A549 (cell line): Measurements from ENCODE around the gene FADS6. TPM values are rescaled to one million over a fixed set of nuclear protein-coding genes. Genes with fewer than 3 reads are reported as not detected.

Source experiments
- ATAC-seq, 2 experiments: fragments of 200-7000 bp in 1 of 2; fragments of >200 bp in 1 of 2; cut with Nextera tagmentation in 1 of 2; cut with Tn5 transposase in 1 of 2; 3 replicates each; pipeline versions ENCODE4 v1.8.0 to v1.9.1; 2018 to 2020; ENCODE audit warnings: mild to moderate bottlenecking in 1 of 2, moderate library complexity in 1 of 2
- CTCF ChIA-PET: fragments of 300-600 bp; sonication (Branson Sonifier 250); formaldehyde crosslinking; extraction: SDS; loops from one replicate; lab custom pipeline; 2021; ENCODE audit warnings: antibody characterized with exemption, inconsistent platforms; lab: Yijun Ruan, JAX
- POLR2A ChIA-PET: fragments of 350-600 bp; formaldehyde crosslinking; extraction: SDS; loops from one replicate; lab custom pipeline; 2021; ENCODE audit warnings: antibody characterized with exemption, inconsistent platforms; lab: Yijun Ruan, JAX
- DNase-seq, 2 experiments: peaks; one replicate each; pipeline versions ENCODE4 v3.0.0 to v3.0.0-alpha.2; 2011 to 2016; ENCODE audit warnings: low read depth in 1 of 2, low spot score in 1 of 2
- FAIRE-seq: peaks from 2 replicates; lab custom pipeline; 2011; peaks lifted over from hg19 to GRCh38; lab: Jason Lieb, UNC
- H3K27ac ChIP-seq, 2 experiments: fragments of >200 bp; sonication (Bioruptor Twin); formaldehyde crosslinking; 3 replicates each; pipeline ENCODE4 v1.5.1; 2016 to 2017
- H3K4me1 ChIP-seq: fragments of >200 bp; sonication (Bioruptor Twin); formaldehyde crosslinking; 3 replicates; pipeline ENCODE4 v1.6.1; 2016
- H3K4me2 ChIP-seq: fragments of >200 bp; sonication (Bioruptor Twin); formaldehyde crosslinking; 3 replicates; pipeline ENCODE4 v1.6.1; 2016
- H3K4me3 ChIP-seq: fragments of >200 bp; sonication (Bioruptor Twin); formaldehyde crosslinking; 3 replicates; pipeline ENCODE4 v1.5.1; 2016
- H3K9me3 ChIP-seq: fragments of >200 bp; sonication (Bioruptor Twin); formaldehyde crosslinking; 3 replicates; pipeline ENCODE4 v1.6.1; 2016
- CBX2 ChIP-seq: fragments of 200-600 bp; sonication (generic); IDR thresholded peaks from 2 replicates; pipeline ENCODE4 v1.6.1; 2016; ENCODE audit warnings: low read depth, mild to moderate bottlenecking, borderline replicate concordance
- CHD2 ChIP-seq: fragments of 150-350 bp; IDR thresholded peaks from 2 replicates; pipeline ENCODE4 v1.6.1; 2014; ENCODE audit warnings: low read length; ENCODE audit not compliant: partially characterized antibody
- HOXA7 ChIP-seq: fragments of 250-450 bp; sonication (Bioruptor Pico); IDR thresholded peaks from 2 replicates; pipeline ENCODE4 v1.5.0; 2020; ENCODE audit warnings: mild to moderate bottlenecking, moderate library complexity
- JUN ChIP-seq, 2 experiments: fragments of >200 bp; sonication (Bioruptor Twin); formaldehyde crosslinking; IDR thresholded peaks; 2 replicates in 1 of 2; 3 replicates in 1 of 2; pipeline ENCODE4 v1.6.1; 2016 to 2017
- MAFK ChIP-seq: fragments of 450-650 bp; IDR thresholded peaks from 2 replicates; pipeline ENCODE4 v1.6.1; 2014; ENCODE audit not compliant: partially characterized antibody
- MAZ ChIP-seq: fragments of 150-350 bp; IDR thresholded peaks from 2 replicates; pipeline ENCODE4 v1.6.1; 2014; ENCODE audit warnings: antibody characterized with exemption, low read depth, low read length, borderline replicate concordance
- MYC ChIP-seq: IDR thresholded peaks from 2 replicates; pipeline ENCODE4 v1.6.1; 2012; ENCODE audit warnings: mild to moderate bottlenecking, inconsistent platforms, low read length, improper control_type of control experiment, borderline replicate concordance
- NPAS2 ChIP-seq: fragments of 250-450 bp; sonication (Bioruptor Pico); IDR thresholded peaks from 2 replicates; pipeline ENCODE4 v1.8.0; 2022; ENCODE audit warnings: mild to moderate bottlenecking, moderate library complexity, borderline replicate concordance
- PHF8 ChIP-seq: fragments of 200-600 bp; sonication (generic); IDR thresholded peaks from 2 replicates; pipeline ENCODE4 v1.6.1; 2016; ENCODE audit warnings: low read depth, mild to moderate bottlenecking, antibody characterized with exemption, moderate library complexity, borderline replicate concordance
- RAD21 ChIP-seq, 2 experiments: fragments of >200 bp in 1 of 2; sonication (Bioruptor Twin) in 1 of 2; formaldehyde crosslinking in 1 of 2; IDR thresholded peaks in 1 of 2; conservative IDR thresholded peaks in 1 of 2; 2 replicates in 1 of 2; 3 replicates in 1 of 2; pipeline ENCODE4 v1.6.1; 2012 to 2018; ENCODE audit warnings: inconsistent platforms in 1 of 2
- RFX5 ChIP-seq: fragments of 450-650 bp; IDR thresholded peaks from 2 replicates; pipeline ENCODE4 v1.7.1; 2014; ENCODE audit warnings: antibody characterized with exemption, mild to moderate bottlenecking, moderate library complexity
- SMC3 ChIP-seq: fragments of >200 bp; sonication (Bioruptor Twin); formaldehyde crosslinking; IDR thresholded peaks from 3 replicates; pipeline ENCODE4 v1.6.1; 2018; ENCODE audit warnings: inconsistent platforms
- ZC3H11A ChIP-seq: fragments of 450-650 bp; IDR thresholded peaks from 2 replicates; pipeline ENCODE4 v1.6.1; 2014; ENCODE audit warnings: antibody characterized with exemption, mild to moderate bottlenecking
- ZFP36 ChIP-seq: fragments of 450-650 bp; IDR thresholded peaks from 2 replicates; pipeline ENCODE4 v1.6.1; 2014; ENCODE audit warnings: borderline replicate concordance; ENCODE audit not compliant: partially characterized antibody
- WGBS: methylation state at CpG from one replicate; pipeline ENCODE4 v1.1.6; 2017; ENCODE audit errors: missing lambda C conversion rate; 5-methylcytosine and 5-hydroxymethylcytosine counted together
- polyA plus RNA-seq, 4 experiments: library from polyadenylated mRNA; depleted of rRNA in 3 of 4; stranded (reverse); fragments of >200 nt; fragmentation: RNase III in 1 of 4; extraction: RNeasy Plus Mini Kit Qiagen cat#74134 plus additional on column Dnase treatment in 1 of 4; gene quantifications; 2 replicates in 3 of 4; 3 replicates in 1 of 4; pipeline ENCODE4 v1.2.3, GENCODE V29; 2011 to 2017
- TF ChIP-seq, protein P1 (sequence below): fragments of >200 bp; sonication (Bioruptor Twin); formaldehyde crosslinking; IDR thresholded peaks from 3 replicates; pipeline ENCODE4 v1.5.1; 2016
- TF ChIP-seq, protein P2 (sequence below): fragments of 250-450 bp; sonication (Bioruptor Pico); IDR thresholded peaks from 2 replicates; pipeline ENCODE4 v1.5.0; 2020; ENCODE audit warnings: low read depth, mild to moderate bottlenecking, moderate library complexity
- TF ChIP-seq, protein P3 (sequence below): IDR thresholded peaks from 2 replicates; pipeline ENCODE4 v1.6.1; 2012
- TF ChIP-seq, protein P4 (sequence below): IDR thresholded peaks from 2 replicates; pipeline ENCODE4 v1.6.1; 2012; ENCODE audit warnings: low read depth, borderline replicate concordance
- TF ChIP-seq, protein P5 (sequence below): fragments of >200 bp; sonication (Bioruptor Twin); formaldehyde crosslinking; IDR thresholded peaks from 2 replicates; pipeline ENCODE4 v1.6.1; 2016

FADS6 gene
- polyA plus RNA-seq, 2 of the 4 experiments (the other 2 are of a cell fraction) = 0.04 TPM; not detected in 1

DNA sequence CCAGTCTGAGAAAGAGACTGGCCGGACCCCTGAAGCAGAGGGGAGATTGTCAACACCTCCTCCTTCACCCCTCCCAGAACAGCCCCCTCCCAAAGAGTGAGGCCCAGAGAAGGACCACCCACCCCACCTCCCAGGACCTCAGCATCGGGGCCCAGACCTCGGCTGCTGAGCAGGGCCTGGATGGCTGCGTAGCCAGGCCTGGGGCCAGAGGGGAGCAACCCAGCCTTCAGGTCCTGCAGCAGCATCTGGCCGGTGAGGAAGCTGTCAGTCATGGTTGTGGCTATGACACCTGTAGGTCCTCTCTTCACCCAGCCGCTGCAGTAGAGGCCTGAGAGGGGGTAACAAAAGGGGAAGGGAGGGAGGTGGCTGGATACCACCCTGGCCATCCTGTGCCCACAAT, 30.5 kb downstream of the FADS6 start:
- no peak for TF ChIP-seq MAFK
- no peak for ATAC-seq
- peaks cover 40% of the 10 kb centered on the region for H3K4me1 ChIP-seq
- ChIA-PET CTCF (interaction anchor here (0.6 to 42.4 kb wide), 27 partner anchors 7 to 566 kb away, joined by 3 to 1302 read pairs (median 6); partner anchors contain the start of genes FDXR, GRIN2C, NAT9 and OTOP2), POLR2A (interaction anchor here (0.8 to 4.9 kb wide), 6 partner anchors 8 to 125 kb away, joined by 3 to 43 read pairs (median 6); partner anchors contain the start of genes FDXR and NAT9)
- no peak overlapping the region for H3K27ac ChIP-seq
- H3K4me3 ChIP-seq = no peak overlapping the region
- no peak for FAIRE-seq
- no peak for DNase-seq
- 72% methylated on average over 6 of the region's 6 CpGs for WGBS
- H3K4me2 ChIP-seq = 0 out of 3 replicates have a peak overlapping the region, but pooled peaks have one; percentile 2
- H3K9me3 ChIP-seq = peaks cover 5% of the 10 kb centered on the region; the same call in 2 of the 3 replicates

DNA sequence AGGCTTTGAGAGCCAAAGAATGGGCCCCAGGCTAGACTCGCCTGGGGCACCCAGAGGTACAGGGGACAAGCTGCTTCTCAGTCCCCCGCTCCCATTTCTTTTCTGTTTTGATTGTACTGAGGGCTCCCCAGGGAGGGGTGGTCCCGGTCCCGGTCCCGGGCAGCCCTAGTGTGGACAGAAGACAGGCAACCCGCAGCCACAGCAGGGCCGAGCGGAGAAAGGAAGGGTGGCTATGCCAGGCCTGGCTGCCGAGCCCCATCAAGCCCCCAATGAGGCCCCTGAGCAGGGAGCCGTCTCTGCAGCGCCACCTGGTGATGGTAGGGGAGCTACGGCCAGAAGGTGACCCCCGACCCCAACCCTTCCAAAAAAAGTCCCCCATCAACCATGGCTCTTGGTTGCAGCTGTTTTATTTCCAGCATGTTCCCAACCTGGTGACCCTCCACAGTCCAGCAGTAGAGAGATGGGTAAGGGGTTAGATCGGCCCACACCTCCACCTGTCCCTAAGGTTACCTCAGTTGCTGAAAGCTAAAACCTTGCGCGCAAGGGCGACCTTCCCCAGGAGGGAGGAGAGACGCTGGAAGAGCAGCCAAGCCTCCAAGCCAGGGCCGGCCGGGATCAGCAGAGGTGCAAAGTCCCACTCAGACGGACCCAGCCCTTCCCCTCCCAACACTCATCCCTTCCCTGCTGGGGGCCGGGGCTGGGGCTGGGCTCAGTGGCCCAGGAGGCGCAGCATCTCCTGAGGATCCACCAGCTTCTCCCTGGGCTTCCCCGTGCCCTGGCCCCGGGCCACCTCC, 31.1 kb downstream of the FADS6 start:
- ChIA-PET CTCF (interaction anchor here (0.6 to 42.4 kb wide), 29 partner anchors 8 to 427 kb away, joined by 3 to 1302 read pairs (median 4); partner anchors contain the start of genes FDXR, GRIN2C, NAT9 and OTOP2), POLR2A (interaction anchor here (0.8 to 4.9 kb wide), 6 partner anchors 8 to 124 kb away, joined by 3 to 43 read pairs (median 6); partner anchors contain the start of genes FDXR and NAT9)
- Histone ChIP-seq H3K27ac (no peak overlapping the region), H3K4me3 (no peak overlapping the region; the same call in 2 of the 3 replicates), H3K9me3 (peaks cover 5% of the 10 kb centered on the region; the same call in 2 of the 3 replicates), H3K4me1 (peaks cover 40% of the 10 kb centered on the region), H3K4me2 (peak overlapping the region; percentile 90)
- ATAC-seq (peak; percentile 14 to 73; a peak in 3 of 6 replicates), DNase-seq (peak; percentile 68 to 79), FAIRE-seq (no peak)
- WGBS = 47% methylated on average over 25 of the region's 25 CpGs
- TF ChIP-seq, protein P1, sequence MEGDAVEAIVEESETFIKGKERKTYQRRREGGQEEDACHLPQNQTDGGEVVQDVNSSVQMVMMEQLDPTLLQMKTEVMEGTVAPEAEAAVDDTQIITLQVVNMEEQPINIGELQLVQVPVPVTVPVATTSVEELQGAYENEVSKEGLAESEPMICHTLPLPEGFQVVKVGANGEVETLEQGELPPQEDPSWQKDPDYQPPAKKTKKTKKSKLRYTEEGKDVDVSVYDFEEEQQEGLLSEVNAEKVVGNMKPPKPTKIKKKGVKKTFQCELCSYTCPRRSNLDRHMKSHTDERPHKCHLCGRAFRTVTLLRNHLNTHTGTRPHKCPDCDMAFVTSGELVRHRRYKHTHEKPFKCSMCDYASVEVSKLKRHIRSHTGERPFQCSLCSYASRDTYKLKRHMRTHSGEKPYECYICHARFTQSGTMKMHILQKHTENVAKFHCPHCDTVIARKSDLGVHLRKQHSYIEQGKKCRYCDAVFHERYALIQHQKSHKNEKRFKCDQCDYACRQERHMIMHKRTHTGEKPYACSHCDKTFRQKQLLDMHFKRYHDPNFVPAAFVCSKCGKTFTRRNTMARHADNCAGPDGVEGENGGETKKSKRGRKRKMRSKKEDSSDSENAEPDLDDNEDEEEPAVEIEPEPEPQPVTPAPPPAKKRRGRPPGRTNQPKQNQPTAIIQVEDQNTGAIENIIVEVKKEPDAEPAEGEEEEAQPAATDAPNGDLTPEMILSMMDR = peak; percentile 70
- TF ChIP-seq, protein P2, sequence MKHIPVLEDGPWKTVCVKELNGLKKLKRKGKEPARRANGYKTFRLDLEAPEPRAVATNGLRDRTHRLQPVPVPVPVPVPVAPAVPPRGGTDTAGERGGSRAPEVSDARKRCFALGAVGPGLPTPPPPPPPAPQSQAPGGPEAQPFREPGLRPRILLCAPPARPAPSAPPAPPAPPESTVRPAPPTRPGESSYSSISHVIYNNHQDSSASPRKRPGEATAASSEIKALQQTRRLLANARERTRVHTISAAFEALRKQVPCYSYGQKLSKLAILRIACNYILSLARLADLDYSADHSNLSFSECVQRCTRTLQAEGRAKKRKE (CRISPR knock-in tag) = no peak
- TF ChIP-seq, protein P3, sequence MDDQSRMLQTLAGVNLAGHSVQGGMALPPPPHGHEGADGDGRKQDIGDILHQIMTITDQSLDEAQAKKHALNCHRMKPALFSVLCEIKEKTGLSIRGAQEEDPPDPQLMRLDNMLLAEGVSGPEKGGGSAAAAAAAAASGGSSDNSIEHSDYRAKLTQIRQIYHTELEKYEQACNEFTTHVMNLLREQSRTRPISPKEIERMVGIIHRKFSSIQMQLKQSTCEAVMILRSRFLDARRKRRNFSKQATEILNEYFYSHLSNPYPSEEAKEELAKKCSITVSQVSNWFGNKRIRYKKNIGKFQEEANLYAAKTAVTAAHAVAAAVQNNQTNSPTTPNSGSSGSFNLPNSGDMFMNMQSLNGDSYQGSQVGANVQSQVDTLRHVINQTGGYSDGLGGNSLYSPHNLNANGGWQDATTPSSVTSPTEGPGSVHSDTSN = no peak
- TF ChIP-seq NPAS2 (CRISPR knock-in tag) (no peak), CBX2 (no peak), ZC3H11A (no peak), CHD2 (no peak), MAZ (no peak), JUN (IDR thresholded peaks at IDR 0.05) (0 out of 5 replicates have a peak, but pooled peaks of 1 of the 2 experiments have one; percentile 14), RAD21 (conservative IDR thresholded peaks at IDR 0.05 in 1 of 2, IDR thresholded peaks at IDR 0.05 in 1 of 2) (peak; percentile 45 to 46; a peak in 4 of 5 replicates), MYC (no peak), PHF8 (no peak), HOXA7 (no peak), ZFP36 (no peak), RFX5 (no peak), SMC3 (peak; percentile 66)
- TF ChIP-seq, protein P4, sequence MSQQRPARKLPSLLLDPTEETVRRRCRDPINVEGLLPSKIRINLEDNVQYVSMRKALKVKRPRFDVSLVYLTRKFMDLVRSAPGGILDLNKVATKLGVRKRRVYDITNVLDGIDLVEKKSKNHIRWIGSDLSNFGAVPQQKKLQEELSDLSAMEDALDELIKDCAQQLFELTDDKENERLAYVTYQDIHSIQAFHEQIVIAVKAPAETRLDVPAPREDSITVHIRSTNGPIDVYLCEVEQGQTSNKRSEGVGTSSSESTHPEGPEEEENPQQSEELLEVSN = no peak
- TF ChIP-seq, protein P5, sequence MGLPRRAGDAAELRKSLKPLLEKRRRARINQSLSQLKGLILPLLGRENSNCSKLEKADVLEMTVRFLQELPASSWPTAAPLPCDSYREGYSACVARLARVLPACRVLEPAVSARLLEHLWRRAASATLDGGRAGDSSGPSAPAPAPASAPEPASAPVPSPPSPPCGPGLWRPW = no peak
